CD4-positive, alpha-beta T cell treated with Interleukin-6 for 4 hours (primary cell): Measurements from ENCODE around the gene ASIC2.

Source experiments
- DNase-seq: peaks from one replicate; pipeline ENCODE4 v3.0.0-alpha.2; 2020; ENCODE audit warnings: mixed read lengths

ASIC2 gene

GRCh38 chr17:33202796-33203495 lies 90.1 kb downstream of the ASIC2 start:
- DNase-seq = no peak

- DNase-seq = no peak
These were observed 91.1 kb downstream of the ASIC2 start for GRCh38 chr17:33202021-33202420.

GRCh38 chr17:33201283-33201682 lies 91.8 kb downstream of the ASIC2 start:
- DNase-seq = no peak

- no peak for DNase-seq
These were observed 92.5 kb downstream of the ASIC2 start for GRCh38 chr17:33200587-33200986.

- DNase-seq = no peak
These were observed 93.3 kb downstream of the ASIC2 start for GRCh38 chr17:33199571-33200510.

GRCh38 chr17:33198954-33199353 lies 94.1 kb downstream of the ASIC2 start:
- DNase-seq = no peak

- DNase-seq = no peak
These were observed 95.8 kb downstream of the ASIC2 start for GRCh38 chr17:33197342-33197741.

GRCh38 chr17:33196883-33197282 lies 96.2 kb downstream of the ASIC2 start:
- no peak for DNase-seq

GRCh38 chr17:33192951-33193911 lies 99.9 kb downstream of the ASIC2 start:
- DNase-seq = no peak

GRCh38 chr17:33183487-33184026 lies 109.5 kb downstream of the ASIC2 start:
- DNase-seq = no peak

GRCh38 chr17:33179151-33179550 lies 113.9 kb downstream of the ASIC2 start:
- no peak for DNase-seq

- DNase-seq = no peak
These were observed 114.4 kb downstream of the ASIC2 start for GRCh38 chr17:33178681-33179080.

GRCh38 chr17:33175562-33175961 lies 117.5 kb downstream of the ASIC2 start:
- DNase-seq = no peak

- no peak for DNase-seq
These were observed 121.2 kb downstream of the ASIC2 start for GRCh38 chr17:33171931-33172330.

GRCh38 chr17:33169580-33170285 lies 123.4 kb downstream of the ASIC2 start:
- DNase-seq = no peak

- DNase-seq = no peak
These were observed 125.4 kb downstream of the ASIC2 start for GRCh38 chr17:33167736-33168135.

GRCh38 chr17:33166472-33166871 lies 126.6 kb downstream of the ASIC2 start:
- DNase-seq = no peak

GRCh38 chr17:33164169-33164881 lies 128.8 kb downstream of the ASIC2 start:
- DNase-seq = no peak

- DNase-seq = no peak
These were observed 129.4 kb downstream of the ASIC2 start for GRCh38 chr17:33163533-33164168.

- no peak for DNase-seq
These were observed 138.1 kb downstream of the ASIC2 start for GRCh38 chr17:33154869-33155455.
